H9 (cell line): Measurements from ENCODE around the gene CHRNA9. TPM values are rescaled to one million over a fixed set of nuclear protein-coding genes. Genes with fewer than 3 reads are reported as not detected.

Experiments
- DNase-seq: peaks from one replicate; pipeline ENCODE4 v3.0.0-alpha.2; 2017
- H2AFZ ChIP-seq: one replicate; pipeline ENCODE4 v1.6.1; 2013; ENCODE audit warnings: mild to moderate bottlenecking, low read length, control low read depth, moderate library complexity
- H2AK5ac ChIP-seq: 2 replicates; pipeline ENCODE4 v1.6.1; 2013; ENCODE audit warnings: low read length, control low read depth, mixed read lengths; ENCODE audit not compliant: insufficient read length
- H2BK120ac ChIP-seq: one replicate; pipeline ENCODE4 v1.6.1; 2013; ENCODE audit warnings: low read depth, mild to moderate bottlenecking, low read length, control low read depth, inconsistent platforms; ENCODE audit not compliant: poor library complexity, severe bottlenecking
- H2BK12ac ChIP-seq: 2 replicates; pipeline ENCODE4 v1.6.1; 2013; ENCODE audit warnings: low read length, control low read depth, mixed read lengths, low read depth; ENCODE audit not compliant: insufficient read length
- H2BK15ac ChIP-seq: 2 replicates; pipeline ENCODE4 v1.6.1; 2013; ENCODE audit warnings: low read depth, low read length, control low read depth
- H2BK20ac ChIP-seq: one replicate; pipeline ENCODE4 v1.6.1; 2013; ENCODE audit warnings: low read depth, mild to moderate bottlenecking, low read length, control low read depth, inconsistent platforms; ENCODE audit not compliant: poor library complexity, severe bottlenecking
- H2BK5ac ChIP-seq: 2 replicates; pipeline ENCODE4 v1.6.1; 2013; ENCODE audit warnings: low read length, control low read depth, mixed read lengths; ENCODE audit not compliant: insufficient read length
- H3K14ac ChIP-seq: 2 replicates; pipeline ENCODE4 v1.6.1; 2013; ENCODE audit warnings: low read length, control low read depth; ENCODE audit not compliant: insufficient read depth
- H3K18ac ChIP-seq: 2 replicates; pipeline ENCODE4 v1.6.1; 2013; ENCODE audit warnings: low read depth, mild to moderate bottlenecking, mixed read lengths, low read length, control low read depth; ENCODE audit not compliant: insufficient read length
- H3K23ac ChIP-seq: 2 replicates; pipeline ENCODE4 v1.6.1; 2013; ENCODE audit warnings: low read length, control low read depth, mixed read lengths, low read depth; ENCODE audit not compliant: insufficient read length
- H3K23me2 ChIP-seq: 2 replicates; pipeline ENCODE4 v1.6.1; 2013; ENCODE audit warnings: low read depth, mild to moderate bottlenecking, mixed read lengths, low read length, control low read depth; ENCODE audit not compliant: insufficient read length, poor library complexity, severe bottlenecking
- H3K27ac ChIP-seq: 2 replicates; pipeline ENCODE4 v1.5.1; 2013; ENCODE audit warnings: low read length, control low read depth, mixed read lengths, low read depth; ENCODE audit not compliant: insufficient read length
- H3K27me3 ChIP-seq: 2 replicates; pipeline ENCODE4 v1.6.1; 2013; ENCODE audit warnings: low read length, control low read depth, inconsistent platforms; ENCODE audit not compliant: insufficient read depth
- H3K4ac ChIP-seq: 2 replicates; pipeline ENCODE4 v1.6.1; 2013; ENCODE audit warnings: low read depth, mild to moderate bottlenecking, control low read depth, inconsistent platforms, low read length, moderate library complexity
- H3K4me1 ChIP-seq: 2 replicates; pipeline ENCODE4 v1.6.1; 2013; ENCODE audit warnings: low read length, control low read depth, inconsistent platforms; ENCODE audit not compliant: insufficient read depth
- H3K4me2 ChIP-seq: 2 replicates; pipeline ENCODE4 v1.6.1; 2013; ENCODE audit warnings: low read length, control low read depth, mixed read lengths; ENCODE audit not compliant: insufficient read length, insufficient read depth
- H3K56ac ChIP-seq: 2 replicates; pipeline ENCODE4 v1.6.1; 2013; ENCODE audit warnings: low read depth, mild to moderate bottlenecking, mixed read lengths, low read length, control low read depth; ENCODE audit not compliant: insufficient read length
- H3K79me1 ChIP-seq: 2 replicates; pipeline ENCODE4 v1.6.1; 2013; ENCODE audit warnings: low read depth, mild to moderate bottlenecking, moderate library complexity, low read length, control low read depth, inconsistent platforms; ENCODE audit not compliant: insufficient read depth, poor library complexity, severe bottlenecking
- H3K79me2 ChIP-seq: 2 replicates; pipeline ENCODE4 v1.6.1; 2013; ENCODE audit warnings: low read length, control low read depth, inconsistent platforms; ENCODE audit not compliant: insufficient read depth
- H3K9ac ChIP-seq: 2 replicates; pipeline ENCODE4 v1.6.1; 2013; ENCODE audit warnings: low read length, control low read depth, mixed read lengths; ENCODE audit not compliant: insufficient read length; ENCODE audit errors: extremely low read depth
- H3K9me3 ChIP-seq: one replicate; pipeline ENCODE4 v1.6.1; 2013; ENCODE audit warnings: low read depth, low read length, inconsistent platforms; ENCODE audit not compliant: control insufficient read depth
- H3T11ph ChIP-seq: one replicate; pipeline ENCODE4 v1.6.1; 2013; ENCODE audit warnings: mild to moderate bottlenecking, low read length, control low read depth, inconsistent platforms
- H4K20me1 ChIP-seq: one replicate; pipeline ENCODE4 v1.6.1; 2013; ENCODE audit not compliant: control insufficient read depth, insufficient read length, insufficient read depth
- H4K5ac ChIP-seq: 2 replicates; pipeline ENCODE4 v1.6.1; 2013; ENCODE audit warnings: low read depth, mild to moderate bottlenecking, mixed read lengths, low read length, control low read depth; ENCODE audit not compliant: insufficient read length
- H4K8ac ChIP-seq: replicated peaks from 2 replicates; pipeline ENCODE4 v1.6.1; 2013; ENCODE audit warnings: low read length, control low read depth, mixed read lengths, low read depth; ENCODE audit not compliant: insufficient read length
- H4K91ac ChIP-seq: 2 replicates; pipeline ENCODE4 v1.6.1; 2013; ENCODE audit warnings: low read depth, mild to moderate bottlenecking, moderate library complexity, mixed read lengths, low read length, control low read depth; ENCODE audit not compliant: insufficient read length
- H3K27ac Mint-ChIP-seq, 3 experiments: 2 replicates in 2 of 3; 3 replicates in 1 of 3; pipeline ENCODE4 v1.8.0; 2020 to 2021; ENCODE audit warnings: mixed read lengths in 3 of 3, mild to moderate bottlenecking in 1 of 3, moderate library complexity in 1 of 3
- H3K27me3 Mint-ChIP-seq: 2 replicates; pipeline ENCODE4 v1.8.0; 2021; ENCODE audit warnings: low read depth, mild to moderate bottlenecking, moderate library complexity, mixed read lengths
- H3K36me3 Mint-ChIP-seq, 3 experiments: 2 replicates in 2 of 3; 3 replicates in 1 of 3; pipeline ENCODE4 v1.8.0; 2020 to 2021; ENCODE audit warnings: low read depth in 3 of 3, mixed read lengths in 3 of 3; ENCODE audit not compliant: insufficient read depth in 1 of 3
- H3K4me1 Mint-ChIP-seq, 2 experiments: 2 replicates each; pipeline ENCODE4 v1.8.0; 2020; ENCODE audit warnings: mixed read lengths in 2 of 2
- H3K4me3 Mint-ChIP-seq, 2 experiments: 2 replicates in 1 of 2; 3 replicates in 1 of 2; pipeline ENCODE4 v1.8.0; 2020 to 2021; ENCODE audit warnings: mild to moderate bottlenecking in 2 of 2, mixed read lengths in 2 of 2, moderate library complexity in 1 of 2
- H3K9me3 Mint-ChIP-seq, 2 experiments: 2 replicates in 1 of 2; 3 replicates in 1 of 2; pipeline ENCODE4 v1.8.0; 2020; ENCODE audit warnings: mild to moderate bottlenecking in 2 of 2, mixed read lengths in 2 of 2, moderate library complexity in 1 of 2
- WGBS: extraction: QIAGEN DNeasy Blood & Tissue Kit; methylation state at CpG from one replicate; pipeline ENCODE4 v1.1.7; 2013; ENCODE audit warnings: missing lambda C conversion rate, low lambda C conversion rate, mixed read lengths; ENCODE audit not compliant: insufficient read length; ENCODE audit errors: extremely low coverage; 5-methylcytosine and 5-hydroxymethylcytosine counted together
- total RNA-seq: library from RNA; stranded (reverse); gene quantifications from 2 replicates; pipeline ENCODE4 v1.2.1, GENCODE V29; 2021
- TF ChIP-seq, protein P1 (sequence below): fragments of 200-600 bp; sonication (generic); conservative IDR thresholded peaks from 3 replicates; pipeline ENCODE4 v1.8.0; 2021; ENCODE audit warnings: antibody characterized with exemption, mild to moderate bottlenecking

Gene CHRNA9
- total RNA-seq, 1 experiment from 2014 or later: 1.2 TPM

DNA sequence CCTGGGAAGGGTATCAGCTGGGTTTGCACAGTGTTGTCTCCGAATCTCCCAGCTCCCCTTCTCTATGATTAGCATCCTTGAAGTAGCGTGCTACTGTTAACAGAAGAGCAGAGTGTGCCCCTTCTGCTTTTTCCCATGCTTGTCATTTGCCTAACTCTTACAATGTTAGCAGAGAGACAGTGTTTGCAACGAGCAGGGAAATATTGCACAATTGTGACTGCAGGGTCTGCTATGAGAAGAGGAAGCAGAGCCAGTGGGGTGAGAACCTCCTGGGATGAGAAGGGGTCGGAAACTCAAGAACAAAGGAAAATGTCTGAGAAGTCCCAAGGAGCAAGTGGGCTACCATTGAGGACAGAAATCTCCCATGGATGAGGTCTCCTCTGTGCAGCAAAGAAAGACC, 7.8 kb upstream of the CHRNA9 start:
- Mint-ChIP-seq H3K36me3 (no peaks in the 10 kb centered on the region), H3K27me3 (no peaks in the 10 kb centered on the region; the same call in none of the 2 replicates), H3K9me3 (peaks cover 0 to 2% of the 10 kb centered on the region in 2 experiments; a peak in 1 of 5 replicates), H3K4me3 (no peak overlapping the region), H3K4me1 (peaks cover 13 to 21% of the 10 kb centered on the region in 2 experiments), H3K27ac (peak overlapping the region in 1 of 3 experiments; percentile 25; a peak in 1 of 7 replicates)
- Histone ChIP-seq H2AFZ (no peak overlapping the region), H3T11ph (no peak overlapping the region), H3K27me3 (no peaks in the 10 kb centered on the region), H3K9me3 (no peaks in the 10 kb centered on the region), H3K14ac (no peak overlapping the region), H2BK12ac (no peak overlapping the region), H2BK120ac (no peak overlapping the region), H2AK5ac (no peak overlapping the region), H2BK20ac (no peak overlapping the region), H4K91ac (no peak overlapping the region), H3K9ac (no peak overlapping the region), H3K18ac (no peak overlapping the region), H3K79me2 (no peaks in the 10 kb centered on the region), H3K4me1 (peaks cover 10% of the 10 kb centered on the region; the same call in 1 of the 2 replicates), H4K8ac (no peak overlapping the region), H3K27ac (no peak overlapping the region), H3K56ac (no peak overlapping the region), H2BK5ac (no peak overlapping the region), H3K23me2 (no peaks in the 10 kb centered on the region), H4K20me1 (no peaks in the 10 kb centered on the region), H2BK15ac (no peak overlapping the region), H4K5ac (no peak overlapping the region), H3K79me1 (no peaks in the 10 kb centered on the region), H3K23ac (no peak overlapping the region), H3K4me2 (no peak overlapping the region), H3K4ac (no peak overlapping the region)
- WGBS: no CpG with 5 or more reads among the region's 4 CpGs
- DNase-seq: no peak
- TF ChIP-seq, protein P1, sequence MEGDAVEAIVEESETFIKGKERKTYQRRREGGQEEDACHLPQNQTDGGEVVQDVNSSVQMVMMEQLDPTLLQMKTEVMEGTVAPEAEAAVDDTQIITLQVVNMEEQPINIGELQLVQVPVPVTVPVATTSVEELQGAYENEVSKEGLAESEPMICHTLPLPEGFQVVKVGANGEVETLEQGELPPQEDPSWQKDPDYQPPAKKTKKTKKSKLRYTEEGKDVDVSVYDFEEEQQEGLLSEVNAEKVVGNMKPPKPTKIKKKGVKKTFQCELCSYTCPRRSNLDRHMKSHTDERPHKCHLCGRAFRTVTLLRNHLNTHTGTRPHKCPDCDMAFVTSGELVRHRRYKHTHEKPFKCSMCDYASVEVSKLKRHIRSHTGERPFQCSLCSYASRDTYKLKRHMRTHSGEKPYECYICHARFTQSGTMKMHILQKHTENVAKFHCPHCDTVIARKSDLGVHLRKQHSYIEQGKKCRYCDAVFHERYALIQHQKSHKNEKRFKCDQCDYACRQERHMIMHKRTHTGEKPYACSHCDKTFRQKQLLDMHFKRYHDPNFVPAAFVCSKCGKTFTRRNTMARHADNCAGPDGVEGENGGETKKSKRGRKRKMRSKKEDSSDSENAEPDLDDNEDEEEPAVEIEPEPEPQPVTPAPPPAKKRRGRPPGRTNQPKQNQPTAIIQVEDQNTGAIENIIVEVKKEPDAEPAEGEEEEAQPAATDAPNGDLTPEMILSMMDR: no peak
